Measurements from ENCODE around the gene F9. TPM values are rescaled to one million over a fixed set of nuclear protein-coding genes. Genes with fewer than 3 reads are reported as not detected.

F9 gene
- total RNA-seq (2022; extraction: Qiagen RNA extraction; ENCODE audit: low read depth) = not detected in 5 replicates

GRCh38 chrX:139530550-139530949 is at the start of gene F9:
Gene F9, plus strand, starts transcription at chrX:139530739. Its CDS starts 26 bp downstream, at chrX:139530765.

Other genes starting within 250 kb of the F9 start
- gene MCF2, start 177.4 kb downstream of the F9 start, total RNA-seq (2022; extraction: Qiagen RNA extraction; ENCODE audit: low read depth) = not detected in 5 replicates